Nephron (organoid): ENCODE results near the gene MEI1.
A peak's percentile ranks its signal among the peaks of the same experiment; 100 is the strongest.

Experiments
- H3K27ac Mint-ChIP-seq, 3 experiments: 2 replicates each; pipeline ENCODE4 v1.8.0; 2020; ENCODE audit warnings: mixed read lengths in 3 of 3, mild to moderate bottlenecking in 2 of 3, moderate library complexity in 1 of 3
- H3K27me3 Mint-ChIP-seq: 2 replicates; pipeline ENCODE4 v1.8.0; 2021; ENCODE audit warnings: low read depth, mild to moderate bottlenecking, moderate library complexity, mixed read lengths
- H3K36me3 Mint-ChIP-seq: 2 replicates; pipeline ENCODE4 v1.8.0; 2020; ENCODE audit warnings: low read depth, mixed read lengths
- H3K4me1 Mint-ChIP-seq: 2 replicates; pipeline ENCODE4 v1.8.0; 2020; ENCODE audit warnings: mixed read lengths
- H3K4me3 Mint-ChIP-seq, 3 experiments: 2 replicates each; pipeline ENCODE4 v1.8.0; 2020; ENCODE audit warnings: mild to moderate bottlenecking in 3 of 3, mixed read lengths in 3 of 3, moderate library complexity in 2 of 3
- H3K9me3 Mint-ChIP-seq: 2 replicates; pipeline ENCODE4 v1.8.0; 2020; ENCODE audit warnings: mixed read lengths
- TF ChIP-seq, protein P1 (sequence below), 3 experiments: fragments of 200-600 bp; sonication (generic); IDR thresholded peaks; one replicate each; pipeline ENCODE4 v1.5.0; 2021; ENCODE audit warnings: antibody characterized with exemption in 3 of 3; ENCODE audit not compliant: unreplicated experiment in 3 of 3

The MEI1 gene

DNA sequence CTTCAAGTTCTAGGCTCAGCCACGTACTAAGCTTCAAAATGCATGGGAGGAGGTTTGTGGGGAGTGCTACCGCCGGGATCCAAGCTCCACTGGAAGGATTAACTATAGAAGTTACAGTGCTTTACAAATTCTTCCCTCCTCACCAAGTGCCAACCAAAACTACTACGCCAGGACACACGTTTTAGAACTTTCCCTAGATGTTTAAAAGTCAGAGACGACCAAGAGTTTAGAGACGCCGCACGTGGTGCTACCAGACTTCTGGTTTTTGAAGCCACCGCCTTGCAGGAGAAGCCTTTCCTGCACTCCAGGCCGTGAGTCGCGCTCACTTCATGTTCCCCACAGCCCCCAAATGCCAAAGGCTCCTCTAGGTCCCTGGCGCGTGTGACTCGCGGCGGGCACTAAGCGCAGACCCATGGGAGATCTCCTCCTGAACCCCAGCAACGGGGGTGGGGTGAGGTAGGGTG, 11.4 kb upstream of the MEI1 start:
- H3K27ac Mint-ChIP-seq = peak overlapping the region; percentile 96 to 99 (median 99)
- peak overlapping the region; percentile 96 to 98 (median 97) for H3K4me3 Mint-ChIP-seq
- TF ChIP-seq, protein P1, sequence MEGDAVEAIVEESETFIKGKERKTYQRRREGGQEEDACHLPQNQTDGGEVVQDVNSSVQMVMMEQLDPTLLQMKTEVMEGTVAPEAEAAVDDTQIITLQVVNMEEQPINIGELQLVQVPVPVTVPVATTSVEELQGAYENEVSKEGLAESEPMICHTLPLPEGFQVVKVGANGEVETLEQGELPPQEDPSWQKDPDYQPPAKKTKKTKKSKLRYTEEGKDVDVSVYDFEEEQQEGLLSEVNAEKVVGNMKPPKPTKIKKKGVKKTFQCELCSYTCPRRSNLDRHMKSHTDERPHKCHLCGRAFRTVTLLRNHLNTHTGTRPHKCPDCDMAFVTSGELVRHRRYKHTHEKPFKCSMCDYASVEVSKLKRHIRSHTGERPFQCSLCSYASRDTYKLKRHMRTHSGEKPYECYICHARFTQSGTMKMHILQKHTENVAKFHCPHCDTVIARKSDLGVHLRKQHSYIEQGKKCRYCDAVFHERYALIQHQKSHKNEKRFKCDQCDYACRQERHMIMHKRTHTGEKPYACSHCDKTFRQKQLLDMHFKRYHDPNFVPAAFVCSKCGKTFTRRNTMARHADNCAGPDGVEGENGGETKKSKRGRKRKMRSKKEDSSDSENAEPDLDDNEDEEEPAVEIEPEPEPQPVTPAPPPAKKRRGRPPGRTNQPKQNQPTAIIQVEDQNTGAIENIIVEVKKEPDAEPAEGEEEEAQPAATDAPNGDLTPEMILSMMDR (IDR thresholded peaks at IDR 0.05; ENCODE audit: unreplicated experiment in 3 of 3) = no peak
- H3K9me3 Mint-ChIP-seq = no peaks in the 10 kb centered on the region
- peaks cover 20% of the 10 kb centered on the region for H3K4me1 Mint-ChIP-seq
- no peaks in the 10 kb centered on the region for H3K27me3 Mint-ChIP-seq
- H3K36me3 Mint-ChIP-seq = no peaks in the 10 kb centered on the region

DNA sequence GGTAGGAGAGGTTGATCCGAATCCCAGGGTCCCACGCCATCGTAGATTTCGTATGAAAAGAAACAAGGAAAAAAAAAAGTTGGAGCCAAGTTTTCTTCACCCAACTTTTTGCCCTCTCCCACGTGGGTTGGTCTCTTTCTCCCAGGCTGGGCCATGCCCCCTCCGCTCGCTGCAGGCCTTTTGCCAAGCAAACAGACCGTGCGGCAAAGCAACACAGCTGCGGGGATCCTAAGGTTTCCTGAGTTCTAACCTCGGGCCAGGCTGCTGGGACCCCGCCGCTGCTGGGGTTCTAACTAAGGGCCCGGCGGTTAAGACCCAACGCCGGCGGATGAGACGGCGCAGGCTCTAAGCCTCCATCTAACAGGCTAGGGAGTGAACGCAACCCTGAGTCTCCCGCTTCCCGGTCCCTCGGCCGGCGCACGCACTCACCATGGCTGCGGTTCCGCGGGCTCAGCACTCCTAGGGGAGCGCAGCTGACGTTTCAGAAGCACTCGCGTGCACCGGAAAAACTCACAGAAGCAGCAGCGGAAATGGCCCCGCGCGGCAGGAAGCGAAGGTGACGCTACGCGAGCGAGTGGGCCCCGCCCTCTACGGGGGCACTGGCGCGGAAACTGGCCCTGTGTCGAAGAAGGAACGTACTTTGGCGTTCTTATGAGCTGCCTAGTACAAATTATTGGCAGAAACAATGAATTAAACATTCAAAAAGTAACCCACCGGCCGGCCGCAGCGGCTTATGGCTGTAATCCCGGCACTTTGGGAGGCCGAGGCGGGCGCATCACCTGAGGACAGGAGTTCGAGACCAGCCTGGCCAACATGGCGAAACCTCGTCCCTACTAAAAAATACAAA, 10.7 kb upstream of the MEI1 start, which contains the start of gene SNU13:
Gene SNU13, minus strand, starts transcription at position 503 of the 847 bp plus-strand sequence. Its CDS starts 71 bp downstream, at position 432.
- Mint-ChIP-seq H3K27ac (peak within 1 kb of the TSS; percentile 96 to 99 (median 99)), H3K36me3 (no peaks in the 10 kb centered on the region), H3K4me3 (peak within 1 kb of the TSS; percentile 96 to 98 (median 97)), H3K27me3 (no peaks in the 10 kb centered on the region), H3K9me3 (no peaks in the 10 kb centered on the region), H3K4me1 (peaks cover 20% of the 10 kb centered on the region)
- TF ChIP-seq, protein P1 (IDR thresholded peaks at IDR 0.05; ENCODE audit: unreplicated experiment in 3 of 3) = no peak

DNA sequence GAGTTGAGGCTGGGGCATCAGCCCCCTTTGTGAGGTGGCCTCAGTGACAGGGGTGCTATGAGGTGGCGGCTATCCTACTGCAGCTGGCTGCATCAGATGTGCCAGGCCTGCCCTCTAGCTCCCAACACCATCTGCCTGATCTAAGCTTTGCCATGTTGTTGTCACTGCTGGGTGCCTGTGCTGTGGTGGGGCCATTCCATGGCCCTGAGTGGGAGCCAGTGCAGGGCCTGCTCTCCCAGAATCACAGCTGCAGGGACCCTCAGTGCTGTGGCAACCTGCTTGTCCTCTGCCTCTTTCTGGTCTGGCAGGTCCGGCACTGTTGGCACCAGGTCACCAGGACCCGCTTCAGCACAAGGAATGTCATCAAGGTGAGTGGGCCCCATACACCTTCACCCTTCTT, 8.8 kb upstream of the MEI1 start:
- peaks cover 20% of the 10 kb centered on the region for H3K4me1 Mint-ChIP-seq
- H3K4me3 Mint-ChIP-seq = peak overlapping the region; percentile 84 to 98 (median 96)
- peak overlapping the region; percentile 66 to 94 (median 76) for H3K27ac Mint-ChIP-seq
- no peaks in the 10 kb centered on the region for H3K36me3 Mint-ChIP-seq
- no peaks in the 10 kb centered on the region for H3K27me3 Mint-ChIP-seq
- no peaks in the 10 kb centered on the region for H3K9me3 Mint-ChIP-seq
- TF ChIP-seq, protein P1 (IDR thresholded peaks at IDR 0.05; ENCODE audit: unreplicated experiment in 3 of 3) = no peak

DNA sequence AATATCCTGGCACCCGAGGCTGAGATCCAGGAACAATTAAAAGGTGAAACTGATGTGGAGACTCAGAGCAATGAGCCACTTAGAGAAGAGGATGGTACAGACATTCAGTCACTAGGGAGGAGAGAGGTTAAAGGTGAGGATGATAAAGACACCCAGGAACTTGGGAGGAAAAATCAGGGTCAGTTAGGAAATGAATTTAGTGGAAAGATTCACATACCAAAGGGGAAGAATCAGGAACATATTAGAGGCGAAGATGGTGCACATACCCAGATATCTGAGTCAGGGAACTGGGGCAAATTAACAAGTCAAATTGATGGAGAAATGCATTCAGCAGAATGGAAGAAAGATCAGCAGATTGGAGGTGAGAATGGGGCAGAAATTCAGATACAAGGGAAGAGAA, 4.1 kb upstream of the MEI1 start:
- H3K4me1 Mint-ChIP-seq = peaks cover 8% of the 10 kb centered on the region

DNA sequence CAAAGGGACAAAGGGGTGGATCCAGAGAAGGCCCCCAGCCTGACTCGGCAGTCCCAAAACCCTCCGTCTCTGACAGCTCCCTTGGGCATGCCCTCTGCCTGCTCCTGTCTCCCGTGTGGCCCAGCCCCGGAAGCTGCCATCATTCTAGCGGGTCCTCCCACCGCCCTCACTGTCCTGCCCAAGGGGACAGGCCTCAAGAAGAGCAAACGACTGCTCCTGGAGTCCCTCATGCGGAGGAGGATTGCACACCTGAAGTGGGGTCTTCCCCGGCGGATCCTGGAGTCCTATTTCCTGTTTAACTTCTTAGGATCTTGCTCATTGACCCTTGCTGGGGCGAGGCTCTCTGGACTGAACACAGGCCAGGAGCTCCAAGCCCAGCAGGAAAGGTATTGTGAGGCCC, 2.6 kb upstream of the MEI1 start:
- Mint-ChIP-seq H3K9me3 (no peaks in the 10 kb centered on the region), H3K4me1 (peaks cover 8% of the 10 kb centered on the region), H3K27me3 (no peaks in the 10 kb centered on the region), H3K36me3 (no peaks in the 10 kb centered on the region), H3K4me3 (peak overlapping the region in 2 of 3 experiments; percentile 49 to 57), H3K27ac (peak overlapping the region; percentile 48 to 66 (median 64))
- TF ChIP-seq, protein P1 (IDR thresholded peaks at IDR 0.05; ENCODE audit: unreplicated experiment in 3 of 3) = no peak

More for the DNA sequence above, 4.1 kb upstream of the MEI1 start:
- H3K27ac Mint-ChIP-seq = no peak overlapping the region
- H3K36me3 Mint-ChIP-seq = no peaks in the 10 kb centered on the region
- H3K4me3 Mint-ChIP-seq = no peak overlapping the region
- H3K27me3 Mint-ChIP-seq = no peaks in the 10 kb centered on the region
- no peaks in the 10 kb centered on the region for H3K9me3 Mint-ChIP-seq
- TF ChIP-seq, protein P1 (IDR thresholded peaks at IDR 0.05; ENCODE audit: unreplicated experiment in 3 of 3) = no peak
